ENCODE measurements around the gene MMD2.
"Not testable (repeated sequence)": the region's sequence is repeated elsewhere in the genome, so short reads cannot be mapped to it uniquely, and the experiment has no call there.

The MMD2 gene

GRCh38 chr7:4893929-4894475 is 65.0 kb downstream of the MMD2 start:
- no peak for DNase-seq (ENCODE audit: low spot score)

GRCh38 chr7:4893188-4893587 is 65.8 kb downstream of the MMD2 start:
- not testable (repeated sequence) for DNase-seq (ENCODE audit: low spot score)

GRCh38 chr7:4891522-4891921 is 67.5 kb downstream of the MMD2 start:
- DNase-seq (ENCODE audit: low spot score) = not testable (repeated sequence)

- no peak for DNase-seq (ENCODE audit: low spot score)
These were observed 69.3 kb downstream of the MMD2 start for GRCh38 chr7:4889682-4890081.

- DNase-seq (ENCODE audit: low spot score) = no peak
These were observed 70.8 kb downstream of the MMD2 start for GRCh38 chr7:4888161-4888560.

- DNase-seq (ENCODE audit: low spot score) = no peak
These were observed 72.3 kb downstream of the MMD2 start for GRCh38 chr7:4886671-4887070.

GRCh38 chr7:4885317-4885807 is 73.6 kb downstream of the MMD2 start:
- DNase-seq (ENCODE audit: low spot score) = no peak

- no peak for DNase-seq (ENCODE audit: low spot score)
These were observed 74.8 kb downstream of the MMD2 start for GRCh38 chr7:4884164-4884563.

- DNase-seq (ENCODE audit: low spot score) = peak; percentile 97
These were observed 75.4 kb downstream of the MMD2 start, which contains the start of gene RADIL for GRCh38 chr7:4883372-4884144. Gene RADIL (minus strand): TSS chr7:4883716. CDS start chr7:4878139, 5,577 bp downstream.

- DNase-seq (ENCODE audit: low spot score) = no peak
These were observed 76.0 kb downstream of the MMD2 start for GRCh38 chr7:4883033-4883371.

- DNase-seq (ENCODE audit: low spot score) = peak; percentile 85
These were observed 76.6 kb downstream of the MMD2 start for GRCh38 chr7:4882169-4883032.

- no peak for DNase-seq (ENCODE audit: low spot score)
These were observed 78.8 kb downstream of the MMD2 start for GRCh38 chr7:4880218-4880617.

- no peak for DNase-seq (ENCODE audit: low spot score)
These were observed 79.4 kb downstream of the MMD2 start for GRCh38 chr7:4879396-4880081.

GRCh38 chr7:4878336-4879335 is 80.4 kb downstream of the MMD2 start:
- no peak for DNase-seq (ENCODE audit: low spot score)

- no peak for DNase-seq (ENCODE audit: low spot score)
These were observed 82.4 kb downstream of the MMD2 start for GRCh38 chr7:4876586-4876985.

GRCh38 chr7:4875391-4875790 is 83.6 kb downstream of the MMD2 start:
- DNase-seq (ENCODE audit: low spot score) = no peak

- no peak for DNase-seq (ENCODE audit: low spot score)
These were observed 85.7 kb downstream of the MMD2 start for GRCh38 chr7:4873071-4873944.

- DNase-seq (ENCODE audit: low spot score) = no peak
These were observed 86.9 kb downstream of the MMD2 start for GRCh38 chr7:4871930-4872675.

GRCh38 chr7:4871056-4871680 is 87.8 kb downstream of the MMD2 start:
- no peak for DNase-seq (ENCODE audit: low spot score)
